ENCODE results near the gene SLC39A5. TPM values are rescaled to one million over a fixed set of nuclear protein-coding genes. Genes with fewer than 3 reads are reported as not detected.

Gene SLC39A5
- total RNA-seq, 1 donor from 2014 or later: 65.2 TPM

GRCh38 chr12:56256326-56256960, 26.6 kb downstream of the SLC39A5 start:
- no peak for TF ChIP-seq CTCF (IDR thresholded peaks at IDR 0.05; ENCODE audit: unreplicated experiment)
- H3K27ac Mint-ChIP-seq: no peak overlapping the region
- H3K9me3 Mint-ChIP-seq (ENCODE audit: low read depth): no peaks in the 10 kb centered on the region
- no peak for DNase-seq (ENCODE audit: low spot score, unreplicated experiment)
- peak overlapping the region; percentile 93 for H3K4me3 Mint-ChIP-seq (ENCODE audit: low read depth)
- peaks cover 20% of the 10 kb centered on the region for H3K36me3 Mint-ChIP-seq (ENCODE audit: insufficient read depth)
- H3K4me1 Mint-ChIP-seq (ENCODE audit: low read depth): peaks cover 14% of the 10 kb centered on the region
- H3K27me3 Mint-ChIP-seq: peaks cover 5% of the 10 kb centered on the region

- H3K27ac Mint-ChIP-seq: peak overlapping the region; percentile 94
- DNase-seq (ENCODE audit: low spot score, unreplicated experiment): no peak
- peak overlapping the region; percentile 93 for H3K4me3 Mint-ChIP-seq (ENCODE audit: low read depth)
- TF ChIP-seq CTCF (IDR thresholded peaks at IDR 0.05; ENCODE audit: unreplicated experiment): no peak
- peaks cover 14% of the 10 kb centered on the region for H3K4me1 Mint-ChIP-seq (ENCODE audit: low read depth)
- H3K27me3 Mint-ChIP-seq: peaks cover 5% of the 10 kb centered on the region
- H3K9me3 Mint-ChIP-seq (ENCODE audit: low read depth): no peaks in the 10 kb centered on the region
- peaks cover 18% of the 10 kb centered on the region for H3K36me3 Mint-ChIP-seq (ENCODE audit: insufficient read depth)
Measured at GRCh38 chr12:56257071-56257470, 27.2 kb downstream of the SLC39A5 start.

- no peak for DNase-seq (ENCODE audit: low spot score, unreplicated experiment)
- peaks cover 5% of the 10 kb centered on the region for H3K27me3 Mint-ChIP-seq
- H3K36me3 Mint-ChIP-seq (ENCODE audit: insufficient read depth): peaks cover 15% of the 10 kb centered on the region
- H3K9me3 Mint-ChIP-seq (ENCODE audit: low read depth): no peaks in the 10 kb centered on the region
- no peak for TF ChIP-seq CTCF (IDR thresholded peaks at IDR 0.05; ENCODE audit: unreplicated experiment)
- H3K27ac Mint-ChIP-seq: peak overlapping the region; percentile 94
- H3K4me1 Mint-ChIP-seq (ENCODE audit: low read depth): peaks cover 14% of the 10 kb centered on the region
- peak overlapping the region; percentile 93 for H3K4me3 Mint-ChIP-seq (ENCODE audit: low read depth)
Measured at GRCh38 chr12:56257491-56258067, 27.7 kb downstream of the SLC39A5 start.

GRCh38 chr12:56258068-56258819, 28.4 kb downstream of the SLC39A5 start, which contains the start of gene ANKRD52:
TSS of gene ANKRD52 (minus strand) at chr12:56258384. CDS start at chr12:56258269, 115 bp downstream.
- peak within 1 kb of the TSS; percentile 93 for H3K4me3 Mint-ChIP-seq (ENCODE audit: low read depth)
- H3K36me3 Mint-ChIP-seq (ENCODE audit: insufficient read depth): peaks cover 11% of the 10 kb centered on the region
- H3K27me3 Mint-ChIP-seq: peaks cover 5% of the 10 kb centered on the region
- no peaks in the 10 kb centered on the region for H3K9me3 Mint-ChIP-seq (ENCODE audit: low read depth)
- peak; percentile 71 for DNase-seq (ENCODE audit: low spot score, unreplicated experiment)
- H3K4me1 Mint-ChIP-seq (ENCODE audit: low read depth): peaks cover 14% of the 10 kb centered on the region
- peak; percentile 85 for TF ChIP-seq CTCF (IDR thresholded peaks at IDR 0.05; ENCODE audit: unreplicated experiment)
- H3K27ac Mint-ChIP-seq: peak within 1 kb of the TSS; percentile 94

- Mint-ChIP-seq H3K27ac (peak overlapping the region; percentile 93), H3K9me3 (ENCODE audit: low read depth) (no peaks in the 10 kb centered on the region), H3K36me3 (ENCODE audit: insufficient read depth) (peaks cover 10% of the 10 kb centered on the region), H3K4me3 (ENCODE audit: low read depth) (peak overlapping the region; percentile 86), H3K4me1 (ENCODE audit: low read depth) (peaks cover 14% of the 10 kb centered on the region), H3K27me3 (peaks cover 5% of the 10 kb centered on the region)
- TF ChIP-seq CTCF (IDR thresholded peaks at IDR 0.05; ENCODE audit: unreplicated experiment): no peak
- DNase-seq (ENCODE audit: low spot score, unreplicated experiment): no peak
Measured at GRCh38 chr12:56258820-56259183, 29.0 kb downstream of the SLC39A5 start.

Measured in progenitor cell of endocrine pancreas (in vitro differentiated cells).